ENCODE data around the gene GPBAR1.

GPBAR1 gene, protein sequence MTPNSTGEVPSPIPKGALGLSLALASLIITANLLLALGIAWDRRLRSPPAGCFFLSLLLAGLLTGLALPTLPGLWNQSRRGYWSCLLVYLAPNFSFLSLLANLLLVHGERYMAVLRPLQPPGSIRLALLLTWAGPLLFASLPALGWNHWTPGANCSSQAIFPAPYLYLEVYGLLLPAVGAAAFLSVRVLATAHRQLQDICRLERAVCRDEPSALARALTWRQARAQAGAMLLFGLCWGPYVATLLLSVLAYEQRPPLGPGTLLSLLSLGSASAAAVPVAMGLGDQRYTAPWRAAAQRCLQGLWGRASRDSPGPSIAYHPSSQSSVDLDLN

DNA sequence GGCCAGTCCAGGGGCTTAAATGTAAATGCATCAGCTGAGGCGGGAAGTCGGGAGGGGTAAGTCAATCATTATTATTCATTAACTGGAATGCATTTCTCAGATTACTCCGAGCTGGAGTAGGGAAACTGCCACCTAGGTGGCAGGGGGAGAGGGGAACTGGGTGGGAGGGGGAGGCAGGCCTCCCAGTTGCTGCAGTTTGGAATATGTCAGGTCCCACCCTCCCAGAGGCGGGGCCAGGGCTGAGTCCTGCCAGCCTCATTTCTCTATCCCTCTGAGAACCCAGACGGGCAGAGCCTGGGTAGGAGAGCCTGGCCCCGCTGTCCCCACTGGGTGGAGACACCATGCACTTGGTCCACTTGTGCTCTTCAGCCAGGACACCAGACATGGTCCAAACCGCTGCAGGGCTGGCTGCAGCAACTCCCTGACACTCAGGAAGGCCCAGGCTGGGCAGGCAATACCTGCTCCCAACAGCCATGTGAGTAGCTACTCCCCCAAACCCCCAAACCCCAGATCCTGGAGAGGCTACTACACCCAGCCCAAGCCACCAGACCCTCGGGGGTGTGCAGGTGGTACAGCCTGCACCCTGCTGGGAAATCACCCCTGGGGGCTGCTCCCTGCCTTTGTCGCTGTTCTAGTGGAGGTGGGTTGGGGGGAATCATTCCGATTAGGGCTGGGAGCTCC lies at the start of gene GPBAR1:
TSS of gene GPBAR1 (plus strand) at position 274 of the 681 bp plus-strand sequence. CDS start 1,710 bp downstream, outside the sequence.
- no peak for DNase-seq (ENCODE audit: low spot score)

DNA sequence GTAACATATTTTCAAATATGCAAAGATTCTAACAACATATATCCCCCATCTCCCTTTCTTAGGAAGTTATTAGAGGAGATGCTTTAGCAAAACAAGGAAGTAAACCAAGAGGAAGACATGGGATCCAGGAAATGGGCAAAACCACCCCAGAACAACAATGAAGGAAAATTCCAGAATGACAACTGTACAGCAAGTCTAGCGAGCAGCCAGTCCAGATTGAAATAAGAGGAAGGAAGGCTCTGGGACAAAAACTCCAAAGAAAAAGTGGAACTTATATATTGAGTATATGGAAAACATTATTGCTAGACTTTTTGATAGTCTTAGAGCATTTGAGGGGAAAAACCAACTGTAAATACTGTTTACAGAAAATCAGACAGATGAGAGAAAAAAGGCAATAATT lies 46.7 kb upstream of the GPBAR1 start:
- DNase-seq (ENCODE audit: low spot score), result no peak

DNA sequence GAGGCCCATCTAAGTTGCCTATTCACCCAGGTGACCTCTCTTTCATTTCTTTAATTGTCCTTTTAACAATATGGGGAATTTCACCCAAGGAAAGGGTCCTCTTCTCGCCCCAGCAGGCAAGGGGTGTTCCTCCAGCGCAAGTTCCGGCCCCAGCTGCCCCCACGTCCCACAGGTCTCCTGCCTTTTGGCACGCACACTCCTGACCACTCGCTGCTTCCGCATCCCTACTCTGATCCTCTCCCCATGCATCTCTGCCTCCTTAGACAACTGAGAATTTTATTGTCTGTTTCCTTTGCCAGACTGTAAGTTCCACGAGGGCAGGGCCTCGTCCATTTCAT lies 44.5 kb upstream of the GPBAR1 start:
- no peak for DNase-seq (ENCODE audit: low spot score)

DNA sequence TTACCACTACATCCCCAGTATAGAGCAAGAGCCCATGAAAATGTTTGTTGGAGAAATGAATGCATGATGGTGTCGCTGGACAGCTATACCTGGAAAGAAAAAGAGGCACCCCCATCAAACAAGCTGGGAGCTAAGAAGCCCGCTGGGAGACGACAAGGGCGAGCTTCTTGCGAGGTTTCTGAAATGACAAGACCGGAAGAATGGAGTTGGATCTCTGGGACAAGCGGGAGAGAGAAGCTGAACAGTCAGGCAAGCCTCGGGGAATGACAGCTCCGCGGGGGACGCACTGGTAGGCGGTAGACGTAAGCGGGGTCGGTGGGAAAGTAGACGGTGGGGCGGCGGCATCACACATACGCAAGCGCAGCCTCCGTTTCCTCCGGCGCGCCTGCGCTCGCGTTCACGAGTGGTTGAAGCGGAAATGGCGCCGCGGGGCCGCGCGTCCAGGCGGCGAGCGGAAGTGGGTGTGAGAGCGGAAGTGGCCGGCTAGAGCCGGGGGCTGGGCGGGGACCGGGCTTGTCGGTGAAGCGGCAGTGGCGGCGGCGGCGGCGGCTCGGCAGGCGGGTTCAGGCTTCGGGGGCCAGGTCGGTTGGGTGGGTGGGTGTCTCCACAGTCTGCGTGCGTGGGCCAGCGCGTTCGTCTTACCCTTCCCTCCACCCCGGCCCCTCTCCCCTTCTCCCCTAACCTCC lies 44.0 kb upstream of the GPBAR1 start, which contains the start of gene ARPC2:
TSS of gene ARPC2 (plus strand) at position 516 of the 686 bp plus-strand sequence. CDS start 282 bp downstream, outside the sequence.
- peak; percentile 90 for DNase-seq (ENCODE audit: low spot score)

DNA sequence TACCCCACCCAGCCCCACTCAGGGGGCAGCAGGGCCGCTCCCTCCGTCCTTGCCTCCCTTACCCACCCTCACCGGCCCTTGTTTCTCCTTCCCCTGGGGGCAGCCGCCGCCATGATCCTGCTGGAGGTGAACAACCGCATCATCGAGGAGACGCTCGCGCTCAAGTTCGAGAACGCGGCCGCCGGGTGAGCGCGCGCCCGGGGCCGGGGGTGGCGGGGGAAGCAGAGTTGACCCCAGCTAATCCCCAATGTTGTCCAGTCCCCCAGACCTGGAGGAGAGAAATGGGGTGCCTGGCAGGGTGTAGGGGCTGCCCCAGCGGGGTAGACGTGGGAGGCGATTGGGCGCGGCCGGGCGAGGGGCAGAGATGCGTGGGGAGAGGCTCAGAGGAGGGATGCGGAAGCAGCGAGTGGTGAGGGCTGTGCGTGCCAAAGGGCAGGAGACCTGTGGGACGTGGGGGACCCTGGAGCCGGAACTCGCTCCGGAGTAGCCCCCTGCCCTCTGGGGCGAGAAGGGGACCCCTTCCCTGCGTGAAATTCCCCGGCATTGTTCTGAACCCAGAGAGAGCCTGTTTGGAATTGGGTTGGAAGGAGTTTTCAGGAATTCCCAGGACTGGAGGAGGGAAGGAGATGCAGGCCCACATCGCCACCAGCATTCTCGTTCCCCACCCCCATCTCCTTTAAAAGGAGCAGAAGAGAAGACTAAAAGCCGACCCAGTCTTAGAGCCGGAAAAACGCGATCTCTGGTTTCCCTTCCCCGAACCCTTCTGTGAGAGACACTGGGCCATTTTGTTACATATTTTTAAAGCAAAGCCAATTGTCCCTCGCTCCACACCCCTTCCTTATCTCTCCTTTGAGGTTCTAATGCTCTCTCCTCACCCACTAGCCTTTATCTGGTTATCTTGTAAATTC lies 43.2 kb upstream of the GPBAR1 start:
- DNase-seq (ENCODE audit: low spot score), result peak; percentile 47

DNA sequence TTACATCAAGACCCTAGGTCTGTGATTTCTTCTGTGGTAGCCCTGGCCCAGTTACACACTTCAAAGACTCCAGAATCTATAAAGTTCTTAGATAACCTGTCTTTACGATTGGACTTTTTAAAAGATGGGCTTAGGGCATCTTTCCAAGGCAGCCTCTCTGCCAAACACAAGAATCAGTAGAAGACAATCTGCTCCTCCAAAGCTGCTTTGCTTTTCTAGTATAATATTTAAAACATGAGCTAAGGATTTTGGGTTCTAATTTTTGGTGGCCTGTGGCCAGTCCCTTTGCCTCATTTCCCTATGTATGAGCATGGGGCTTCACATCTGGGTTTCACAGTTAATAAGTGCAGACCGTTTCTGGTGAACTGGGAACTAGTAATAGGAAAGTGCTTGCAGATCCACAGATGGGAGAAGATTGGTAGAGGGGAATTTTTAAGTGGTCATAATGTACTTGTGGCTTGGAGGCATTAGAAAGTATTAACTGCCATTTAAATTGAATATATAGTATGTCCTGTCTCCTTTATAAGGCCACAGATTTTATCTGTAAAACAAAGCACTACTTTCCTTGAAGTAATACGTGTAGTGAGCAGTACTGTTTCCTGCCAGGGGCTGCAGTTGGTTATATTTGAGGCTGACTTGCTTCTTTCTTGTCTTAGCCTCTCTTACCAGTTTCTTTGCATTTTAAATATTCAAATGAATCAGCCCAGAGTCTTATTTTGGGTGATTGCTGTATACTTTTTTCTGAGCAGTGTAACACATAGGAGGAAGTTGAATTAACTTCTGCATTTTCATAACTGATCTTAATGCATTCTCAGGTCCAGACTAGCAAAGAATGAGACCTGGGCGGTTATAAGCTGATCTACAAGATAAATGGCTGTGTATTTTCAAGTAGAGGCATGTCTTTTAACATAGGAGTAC lies 42.3 kb upstream of the GPBAR1 start:
- peak; percentile 48 for DNase-seq (ENCODE audit: low spot score)

DNA sequence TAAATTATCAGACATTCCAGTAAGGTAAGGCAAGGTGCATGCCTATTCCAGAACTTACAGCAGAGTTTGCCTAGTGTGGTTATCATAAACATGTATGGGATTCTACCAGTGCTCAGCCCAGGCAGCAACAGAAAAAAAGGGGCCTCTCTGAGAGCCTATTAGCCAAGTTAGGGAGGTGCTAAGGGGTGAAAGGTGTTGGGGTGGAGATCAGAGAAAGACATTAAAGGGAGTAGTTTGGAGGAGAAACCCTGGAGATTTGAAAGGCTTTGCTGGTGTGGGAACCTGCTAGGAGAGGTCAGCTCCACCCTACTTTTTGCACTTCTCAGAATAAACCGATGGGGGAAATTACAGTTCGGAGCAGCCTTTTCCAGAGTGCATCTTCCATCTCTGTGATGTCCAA lies 40.9 kb upstream of the GPBAR1 start:
- no peak for DNase-seq (ENCODE audit: low spot score)

DNA sequence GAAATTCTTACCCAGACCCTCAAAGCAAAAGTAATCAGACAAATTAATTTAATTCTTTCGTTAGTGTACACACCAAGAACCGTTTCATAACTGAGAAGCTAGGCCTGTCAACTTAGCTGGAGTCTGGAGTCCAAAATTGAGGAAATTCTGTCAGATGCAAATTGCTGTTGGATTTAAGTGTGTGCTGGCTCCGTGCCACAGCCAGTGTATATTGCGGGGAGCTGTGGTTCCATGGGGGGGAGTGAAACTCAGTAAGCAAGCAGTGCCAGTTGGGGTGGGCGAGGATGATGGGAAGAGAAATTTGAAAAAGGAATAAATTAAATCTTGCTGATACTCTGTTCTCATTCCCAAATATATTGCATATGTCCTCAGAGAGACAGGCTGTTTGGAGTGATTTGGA lies 39.8 kb upstream of the GPBAR1 start:
- DNase-seq (ENCODE audit: low spot score), result no peak

DNA sequence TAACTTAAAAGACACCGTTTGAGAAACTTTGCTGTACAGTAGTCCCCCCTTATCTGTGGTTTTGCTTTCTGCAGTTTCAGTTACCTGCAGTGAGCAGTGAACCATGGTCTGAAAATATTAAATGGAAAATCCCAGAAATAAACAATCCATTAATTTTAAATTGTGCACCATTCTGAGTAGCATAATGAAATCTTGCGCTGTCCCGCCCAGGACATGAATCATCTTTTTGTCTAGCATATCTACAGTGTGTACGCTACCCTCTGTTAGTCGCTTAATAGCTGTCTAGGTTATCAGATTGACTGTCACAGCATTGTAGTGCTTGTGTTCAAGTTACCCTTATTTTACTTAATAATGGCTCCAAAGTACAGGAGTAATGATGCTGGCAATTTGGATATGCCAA lies 37.8 kb upstream of the GPBAR1 start:
- peak; percentile 20 for DNase-seq (ENCODE audit: low spot score)

DNA sequence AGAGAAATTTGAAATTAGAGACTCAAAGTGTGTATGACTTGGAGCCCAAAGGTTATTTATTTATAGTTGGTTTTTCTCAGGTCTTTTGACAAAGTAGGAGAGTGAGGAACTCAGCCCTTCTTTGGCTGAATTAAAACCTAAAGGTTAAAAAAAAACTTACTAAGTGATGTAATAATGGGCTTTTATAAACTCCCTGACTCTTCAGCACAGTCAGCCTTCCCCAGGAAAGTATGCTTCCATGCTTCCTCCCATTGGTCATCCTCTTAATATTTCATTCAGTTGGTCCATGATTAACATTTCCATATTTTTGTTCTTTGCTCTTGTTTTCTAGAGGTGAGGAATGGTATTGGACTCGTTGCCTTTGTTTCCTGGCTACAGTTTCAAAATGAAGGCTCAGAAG lies 36.6 kb upstream of the GPBAR1 start:
- no peak for DNase-seq (ENCODE audit: low spot score)

DNA sequence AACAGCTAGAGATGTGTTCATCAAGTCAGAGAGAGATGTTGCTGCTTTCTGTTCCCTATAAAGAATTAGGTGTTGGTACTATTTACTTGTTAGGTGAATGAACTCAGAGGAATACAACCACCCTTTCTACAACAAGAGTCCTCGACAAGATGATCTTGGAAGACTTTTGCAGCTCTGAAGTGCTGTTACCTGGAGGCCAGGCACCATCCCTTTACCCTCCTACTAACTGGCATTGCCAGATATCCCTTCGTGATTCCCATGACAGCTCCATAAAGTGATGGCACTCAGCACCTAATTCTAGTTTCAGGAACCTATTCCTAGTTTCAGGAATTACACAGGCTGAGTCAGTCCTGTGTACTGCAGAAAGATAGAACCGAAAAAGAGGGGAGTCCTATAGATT lies 33.9 kb upstream of the GPBAR1 start:
- DNase-seq (ENCODE audit: low spot score), result no peak

DNA sequence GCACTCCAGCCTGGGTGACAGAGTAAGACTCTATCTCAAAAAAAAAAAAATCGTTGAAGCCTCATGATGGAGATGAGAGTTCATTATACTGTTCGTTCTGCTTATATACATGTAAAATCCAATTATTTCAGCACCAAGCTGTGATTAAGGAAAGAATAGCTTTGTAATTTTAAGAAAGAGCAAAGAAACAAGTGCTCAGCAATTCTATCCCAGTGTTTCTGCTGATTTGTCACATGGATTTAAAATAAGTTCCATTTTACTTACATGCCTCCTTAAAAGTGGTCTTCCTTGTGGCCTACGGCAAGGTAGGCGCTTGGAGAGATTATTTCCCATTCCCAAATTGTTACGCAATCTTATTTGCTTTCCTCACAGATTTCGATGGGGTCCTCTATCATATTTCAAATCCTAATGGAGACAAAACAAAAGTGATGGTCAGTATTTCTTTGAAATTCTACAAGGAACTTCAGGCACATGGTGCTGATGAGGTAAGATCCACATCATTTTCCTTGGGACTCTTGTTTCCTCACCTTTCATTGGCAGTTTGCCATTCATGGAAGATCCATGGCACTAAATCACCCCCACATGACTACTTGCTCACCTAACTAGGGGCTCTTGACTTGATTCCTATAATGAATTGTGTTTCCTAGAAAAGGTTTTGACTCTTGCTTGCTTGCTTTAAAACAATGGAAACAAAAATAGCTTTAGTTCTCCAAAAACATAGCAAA lies 32.3 kb upstream of the GPBAR1 start:
- DNase-seq (ENCODE audit: low spot score), result no peak

DNA sequence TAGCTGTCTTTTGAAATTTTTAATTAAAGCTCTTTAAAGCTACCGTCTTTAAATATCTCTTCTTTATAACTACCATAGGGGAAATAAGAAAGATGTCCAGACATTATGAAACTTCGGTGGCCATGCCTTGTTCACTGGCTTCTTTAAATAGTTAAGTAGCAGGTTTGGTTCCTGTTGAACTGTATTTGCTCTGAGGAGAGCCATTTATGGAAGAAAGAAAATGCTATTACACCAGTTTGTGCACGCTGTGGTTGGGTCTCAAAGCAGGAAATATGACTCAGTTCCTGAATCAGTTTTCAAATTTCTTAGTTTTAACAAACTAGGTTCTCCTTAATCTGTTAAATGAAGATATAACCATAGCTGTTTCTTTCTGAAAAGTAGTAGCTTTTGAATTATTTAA lies 31.6 kb upstream of the GPBAR1 start:
- DNase-seq (ENCODE audit: low spot score), result peak; percentile 66

DNA sequence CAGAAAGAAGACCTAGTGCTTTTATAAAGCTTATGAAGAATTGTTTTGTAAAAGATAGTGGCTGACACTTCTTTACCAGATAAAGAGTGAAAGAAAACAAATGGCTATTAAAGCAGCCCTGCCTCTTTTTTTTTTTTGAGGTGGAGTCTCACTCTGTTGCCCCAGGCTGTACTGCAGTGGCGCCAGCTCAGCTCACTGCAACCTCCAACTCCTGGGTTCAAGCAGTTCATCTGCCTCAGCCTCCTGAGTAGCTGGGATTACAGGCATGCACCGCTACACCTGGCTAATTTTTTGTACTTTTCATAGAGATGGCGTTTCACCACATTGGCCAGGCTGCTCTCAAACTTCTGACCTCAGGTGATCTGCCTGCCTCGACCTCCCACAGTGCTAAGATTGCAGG lies 31.0 kb upstream of the GPBAR1 start:
- no peak for DNase-seq (ENCODE audit: low spot score)

DNA sequence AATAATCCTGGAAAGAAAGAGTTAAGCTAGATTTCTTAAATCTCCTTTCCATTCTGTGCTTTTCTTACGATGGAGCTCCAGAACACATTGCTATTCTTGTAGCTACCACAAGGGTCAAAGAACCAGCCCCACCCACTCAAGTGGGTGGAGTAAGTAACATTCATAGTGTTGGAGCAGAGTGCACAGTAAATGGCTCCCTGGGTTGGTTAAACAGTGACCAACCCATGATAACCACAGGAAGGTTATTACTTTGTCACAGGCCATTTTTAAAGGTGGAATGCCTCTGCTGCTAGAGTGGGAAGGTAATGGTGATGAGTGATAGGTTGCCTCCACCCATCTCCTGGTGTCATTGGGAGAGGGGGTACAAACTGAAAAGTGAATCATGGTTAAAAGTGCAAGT lies 29.9 kb upstream of the GPBAR1 start:
- no peak for DNase-seq (ENCODE audit: low spot score)

DNA sequence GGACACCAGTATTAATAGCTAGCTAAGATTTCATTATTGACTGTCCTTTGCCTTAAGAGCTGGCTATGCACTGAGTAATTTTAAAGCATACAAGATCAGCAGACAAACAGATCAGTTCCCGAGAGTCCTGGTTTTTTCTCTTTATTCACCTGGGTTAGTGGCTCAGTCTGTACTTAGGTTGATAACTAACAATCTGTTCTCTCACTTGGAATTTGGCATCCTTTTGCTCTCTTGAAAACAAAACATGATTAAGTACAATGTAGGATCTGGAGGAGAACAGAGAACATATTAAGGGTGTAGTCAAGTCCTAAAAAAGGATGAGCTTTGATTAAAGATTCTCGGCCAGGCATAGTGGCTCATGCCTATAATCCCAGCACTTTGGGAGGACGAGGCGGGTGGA lies 27.3 kb upstream of the GPBAR1 start:
- DNase-seq (ENCODE audit: low spot score), result no peak

DNA sequence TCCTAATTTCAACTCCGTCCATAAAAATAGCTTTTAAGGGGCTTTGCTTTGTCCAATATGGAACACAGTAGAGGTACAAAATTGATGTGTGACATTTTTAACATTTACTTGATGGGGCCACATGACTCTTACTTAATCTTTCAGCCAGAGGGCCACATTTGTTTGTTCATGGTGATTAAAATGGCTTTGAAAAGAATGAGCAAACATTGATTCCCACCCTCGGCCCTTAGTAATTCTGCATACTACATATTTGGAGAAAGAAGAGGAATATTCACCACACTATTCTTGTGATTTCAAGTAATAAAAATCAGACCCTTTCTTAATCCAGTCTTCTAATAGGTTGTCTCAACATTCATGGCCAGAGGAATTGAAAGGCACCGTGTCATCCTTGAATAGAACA lies 26.3 kb upstream of the GPBAR1 start:
- DNase-seq (ENCODE audit: low spot score), result no peak

DNA sequence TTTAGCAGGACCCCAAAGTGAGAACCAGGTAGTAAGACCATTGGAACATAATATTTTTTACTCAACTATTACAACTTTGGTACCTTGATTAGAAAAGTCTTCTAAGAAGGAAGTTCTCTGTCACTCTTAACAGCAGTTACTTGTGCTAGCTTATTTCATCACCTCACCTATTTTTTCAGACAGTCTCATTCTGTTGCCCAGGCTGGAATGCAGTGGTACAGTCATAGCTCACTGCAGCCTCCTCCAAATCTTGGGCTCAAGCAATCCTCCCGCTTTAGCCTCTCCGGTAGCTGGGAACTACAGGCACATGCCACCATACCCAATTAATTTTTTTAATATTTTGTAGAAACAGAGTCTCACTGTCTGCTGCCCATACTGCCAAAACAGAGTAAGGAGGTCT lies 25.8 kb upstream of the GPBAR1 start:
- no peak for DNase-seq (ENCODE audit: low spot score)

DNA sequence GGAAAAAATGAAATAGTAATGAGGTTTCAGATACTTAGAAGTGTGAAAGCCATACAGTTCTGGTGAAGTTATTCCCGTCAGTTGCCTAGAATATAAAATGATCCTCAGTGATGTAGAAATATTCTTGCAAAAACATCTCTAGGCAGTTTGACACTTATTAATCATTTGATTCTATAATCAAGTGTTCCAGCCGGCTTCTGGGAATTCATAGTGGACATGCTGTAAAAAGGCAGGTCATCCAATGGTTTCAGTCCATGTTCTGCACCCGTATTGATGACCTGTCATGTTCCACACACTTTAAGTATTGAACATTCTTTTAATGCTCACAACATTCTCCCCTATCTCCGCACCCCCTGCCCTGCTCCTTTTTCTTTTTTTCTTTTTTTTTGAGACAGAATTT lies 24.0 kb upstream of the GPBAR1 start:
- DNase-seq (ENCODE audit: low spot score), result no peak

DNA sequence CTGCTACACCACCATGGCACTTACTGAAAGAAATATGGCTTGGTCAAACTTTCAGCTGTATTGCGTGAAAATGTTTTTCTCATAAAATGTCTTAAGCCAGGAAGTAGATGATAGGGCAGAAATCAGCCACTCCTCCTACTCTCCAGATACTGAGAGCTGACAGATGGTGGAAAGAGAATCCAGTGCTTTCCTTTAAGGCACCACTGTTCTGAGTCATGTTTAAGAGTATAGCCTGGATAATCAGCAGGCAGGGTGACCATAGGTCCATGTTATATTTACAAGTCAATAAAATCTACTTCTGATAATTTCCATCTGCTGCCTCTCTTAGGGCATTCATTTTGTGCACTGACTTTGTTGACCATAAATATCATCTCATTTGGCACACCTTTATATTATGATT lies 21.9 kb upstream of the GPBAR1 start:
- no peak for DNase-seq (ENCODE audit: low spot score)
